GM18520 (cell line): ENCODE data around the gene CYP2W1.
"Not testable (repeated sequence)": the region's sequence is repeated elsewhere in the genome, so short reads cannot be mapped to it uniquely, and the experiment has no call there.

ENCODE experiments used
- ATAC-seq: cut with Tn5 transposase; IDR thresholded peaks from one replicate; pipeline ENCODE4 v1.9.1; 2021; ENCODE audit not compliant: unreplicated experiment

Gene CYP2W1

DNA sequence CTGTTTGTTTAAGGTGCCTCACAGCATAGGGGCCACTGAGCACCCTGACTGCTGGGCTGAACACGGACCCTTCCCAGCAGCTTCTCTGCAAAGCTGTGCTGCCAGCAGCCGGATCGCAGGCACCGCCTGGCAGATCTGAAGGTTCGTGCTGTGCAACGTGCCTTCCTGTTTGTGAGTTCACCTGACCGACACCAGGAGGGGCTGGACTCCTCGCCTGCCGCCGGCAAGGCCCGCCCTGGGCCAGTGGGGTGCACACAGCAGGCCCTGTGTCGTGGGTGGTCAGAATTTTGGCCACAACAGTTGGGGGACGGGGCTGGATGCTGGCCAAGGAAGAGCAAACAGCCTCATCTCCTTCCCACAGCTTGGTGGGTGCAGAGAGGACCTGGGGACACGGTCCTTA is 12.6 kb downstream of the CYP2W1 start:
- no peak for ATAC-seq

DNA sequence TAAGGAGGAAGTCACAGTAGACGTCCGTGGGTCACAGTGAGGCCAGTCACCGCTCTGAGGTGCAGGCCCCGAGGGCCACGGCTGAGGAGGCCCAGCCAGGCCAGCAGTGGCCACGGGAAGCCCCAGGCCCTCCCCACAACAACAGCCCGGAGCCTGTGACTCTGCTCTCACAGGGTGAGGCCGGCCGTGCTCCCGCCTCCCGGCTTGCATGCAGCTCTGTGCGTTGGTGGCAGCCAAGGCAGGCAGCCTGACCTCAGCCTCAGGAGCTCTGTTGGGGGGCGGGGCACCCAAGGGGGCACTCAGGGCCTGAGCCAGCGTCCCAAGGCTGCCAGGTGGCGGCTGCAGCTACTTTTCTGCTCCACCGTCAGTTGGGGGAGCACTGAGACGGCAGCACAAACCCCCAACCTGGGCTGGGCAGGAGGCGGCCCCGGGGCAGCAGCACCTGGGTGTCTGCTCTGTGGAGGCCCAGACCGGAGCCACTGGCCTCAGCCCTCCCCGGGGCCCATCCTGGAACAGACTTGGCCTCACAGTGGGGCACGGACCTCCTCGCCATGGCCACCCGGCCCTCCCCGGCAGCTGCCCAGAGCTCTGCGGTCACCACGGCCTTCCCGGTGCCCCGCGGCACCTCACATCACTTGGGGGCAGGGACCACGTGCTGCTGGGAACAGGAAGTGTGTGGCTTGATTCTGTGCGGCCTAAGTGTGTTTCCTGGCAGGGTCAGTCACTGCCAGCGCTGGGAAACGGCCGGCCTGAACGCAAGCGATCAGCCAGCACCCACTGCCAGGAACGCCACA is 13.3 kb downstream of the CYP2W1 start:
- no peak for ATAC-seq

DNA sequence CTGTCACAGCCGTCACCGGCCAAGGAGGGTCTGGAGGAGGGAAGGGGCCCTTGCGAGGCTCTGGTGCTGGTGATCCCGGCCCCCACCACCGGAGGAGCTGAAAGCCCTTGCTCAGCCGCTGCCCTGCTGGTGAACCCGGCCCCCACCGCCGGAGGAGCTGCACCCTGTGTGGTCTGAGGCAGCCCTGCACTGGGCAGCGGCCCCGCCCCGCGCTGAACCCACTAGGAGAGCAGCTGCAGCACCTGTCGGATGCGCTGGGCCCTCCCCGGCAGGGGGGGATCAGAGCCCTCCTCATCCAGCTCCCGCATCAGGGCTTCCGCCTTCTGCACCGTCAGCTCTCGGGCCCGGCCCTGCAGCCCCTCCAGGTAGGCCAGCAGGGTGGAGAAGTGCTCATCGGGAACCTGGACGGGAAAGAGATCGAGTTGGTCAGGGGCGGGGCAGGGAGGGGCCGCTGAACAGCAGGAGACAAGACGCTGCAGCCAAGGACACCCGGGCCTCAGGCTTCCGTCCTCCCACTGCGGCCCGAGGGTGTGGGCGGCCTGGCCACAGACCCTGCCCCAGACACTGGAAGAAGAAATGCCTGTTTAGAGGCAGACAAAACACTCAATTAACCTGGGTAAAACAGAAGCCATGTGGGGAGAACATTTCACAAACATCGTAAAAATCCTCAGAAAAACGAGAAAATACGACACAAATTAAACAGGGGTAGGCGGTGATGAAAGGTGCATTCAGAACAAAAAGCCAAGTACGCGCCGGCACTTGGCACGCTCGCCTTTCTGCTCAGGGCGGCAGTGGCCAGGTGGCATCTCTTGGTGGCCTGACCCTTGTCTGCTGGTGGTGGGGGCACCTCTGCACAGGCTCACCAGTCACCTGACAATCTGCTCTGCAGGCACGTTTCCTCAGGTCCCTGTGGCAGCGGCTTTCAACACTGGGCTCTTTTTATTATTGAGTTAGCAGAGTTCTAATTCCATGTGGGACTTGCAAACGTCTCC is 14.7 kb downstream of the CYP2W1 start:
- no peak for ATAC-seq

DNA sequence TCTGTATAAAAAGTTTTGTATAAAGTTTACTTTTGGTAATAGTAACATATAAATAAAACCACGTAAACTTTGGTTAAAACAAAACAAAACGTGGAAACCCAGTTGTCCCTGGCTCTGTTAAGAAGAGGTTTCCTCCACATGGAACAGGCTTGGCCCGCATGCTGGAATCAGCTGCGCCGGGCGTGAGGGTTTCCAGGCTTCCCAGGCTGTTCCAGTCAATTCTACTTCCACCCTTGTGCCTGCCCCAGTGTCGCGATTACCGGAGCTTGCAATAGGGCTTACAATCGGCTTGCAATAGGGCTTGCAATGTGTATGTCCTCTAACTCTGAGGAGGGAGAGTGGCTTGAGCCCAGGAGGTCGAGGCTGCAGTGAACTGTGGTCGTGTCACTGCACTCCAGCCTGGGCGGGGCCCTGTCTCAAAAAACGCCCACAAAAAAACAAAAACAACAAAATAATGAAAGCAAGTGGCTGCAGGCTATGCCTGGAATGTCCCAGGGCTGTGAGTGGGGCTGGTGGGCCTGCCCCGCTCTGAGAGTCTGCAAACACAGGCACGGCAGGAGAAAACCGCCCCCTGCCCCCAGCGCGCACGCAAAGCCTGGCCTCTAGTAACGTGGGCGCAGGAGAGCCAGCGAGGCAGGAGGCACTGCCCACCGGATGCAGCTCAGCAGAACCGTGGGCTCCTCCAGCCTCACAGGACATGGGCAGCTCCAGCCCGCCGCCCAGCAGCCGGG is 16.3 kb downstream of the CYP2W1 start:
- ATAC-seq = no peak

DNA sequence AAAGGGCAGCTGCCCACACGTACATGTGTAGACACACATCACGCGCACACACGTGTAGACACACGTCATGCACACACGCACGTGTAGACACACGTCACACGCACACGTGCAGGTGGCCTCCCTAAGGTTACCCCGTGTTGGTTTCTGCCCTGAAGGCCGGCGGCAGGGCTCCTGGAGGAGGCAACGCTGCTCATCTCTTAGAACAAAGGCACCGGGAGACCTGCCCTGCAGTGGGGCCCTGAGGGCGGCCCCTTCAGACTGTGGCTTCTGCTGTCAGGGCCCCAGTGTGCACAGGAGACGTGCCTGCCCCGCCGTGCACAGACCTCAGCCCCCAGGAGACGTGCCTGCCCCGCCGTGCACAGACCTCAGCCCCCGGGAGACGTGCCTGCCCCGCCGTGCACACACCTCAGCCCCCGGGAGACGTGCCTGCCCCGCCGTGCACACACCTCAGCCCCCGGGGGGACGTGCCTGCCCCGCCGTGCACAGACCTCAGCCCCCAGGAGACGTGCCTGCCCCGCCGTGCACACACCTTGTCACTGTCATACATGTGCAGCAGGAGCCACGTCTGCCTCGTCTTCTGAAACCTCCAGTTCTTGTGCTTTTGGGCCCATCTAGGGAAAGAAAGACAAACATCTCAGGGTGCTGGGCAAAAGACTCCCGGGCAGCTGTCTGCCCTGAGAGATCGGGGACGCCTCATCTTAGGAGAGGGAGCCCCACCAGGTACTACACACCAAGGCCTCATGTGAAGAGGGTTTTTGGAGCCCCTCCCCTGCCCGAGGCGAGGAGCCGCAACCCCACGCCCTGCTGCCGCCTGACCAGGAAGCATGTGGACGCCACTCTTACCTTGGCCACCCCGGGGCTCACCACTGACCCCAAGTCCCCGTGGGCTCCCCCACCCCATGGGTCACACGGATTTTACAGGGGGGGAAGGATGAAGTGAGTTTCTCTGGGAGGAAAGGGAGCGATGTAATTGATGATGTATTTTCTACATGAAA is 17.3 kb downstream of the CYP2W1 start:
- ATAC-seq = no peak

DNA sequence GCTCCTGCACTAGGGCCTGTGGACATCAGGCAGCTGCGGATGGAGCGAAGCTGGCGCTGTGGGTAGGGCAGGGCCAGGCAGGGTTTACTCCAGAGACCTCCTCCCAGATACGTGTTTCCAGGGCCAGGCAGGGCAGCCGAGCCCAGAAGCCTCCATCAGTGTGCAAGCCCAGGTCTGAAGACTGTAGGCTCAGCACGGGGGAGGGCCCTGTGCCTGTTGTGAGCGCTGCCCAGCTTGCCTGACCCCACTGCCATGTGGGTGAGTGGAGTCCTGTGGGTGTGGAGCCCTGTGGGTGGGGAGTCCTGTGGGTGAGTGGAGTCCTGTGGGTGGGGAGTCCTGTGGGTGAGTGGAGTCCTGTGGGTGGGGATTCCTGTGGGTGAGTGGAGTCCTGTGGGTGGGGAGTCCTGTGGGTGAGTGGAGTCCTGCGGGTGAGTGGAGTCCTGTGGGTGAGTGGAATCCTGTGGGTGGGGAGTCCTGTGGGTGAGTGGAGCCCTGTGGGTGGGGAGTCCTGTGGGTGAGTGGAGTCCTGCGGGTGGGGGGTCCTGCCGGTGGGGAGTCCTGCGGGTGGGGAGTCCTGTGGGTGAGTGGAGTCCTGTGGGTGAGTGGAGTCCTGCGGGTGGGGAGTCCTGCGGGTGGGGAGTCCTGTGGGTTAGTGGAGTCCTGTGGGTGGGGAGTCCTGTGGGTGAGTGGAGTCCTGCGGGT is 18.2 kb downstream of the CYP2W1 start:
- ATAC-seq = not testable (repeated sequence)

DNA sequence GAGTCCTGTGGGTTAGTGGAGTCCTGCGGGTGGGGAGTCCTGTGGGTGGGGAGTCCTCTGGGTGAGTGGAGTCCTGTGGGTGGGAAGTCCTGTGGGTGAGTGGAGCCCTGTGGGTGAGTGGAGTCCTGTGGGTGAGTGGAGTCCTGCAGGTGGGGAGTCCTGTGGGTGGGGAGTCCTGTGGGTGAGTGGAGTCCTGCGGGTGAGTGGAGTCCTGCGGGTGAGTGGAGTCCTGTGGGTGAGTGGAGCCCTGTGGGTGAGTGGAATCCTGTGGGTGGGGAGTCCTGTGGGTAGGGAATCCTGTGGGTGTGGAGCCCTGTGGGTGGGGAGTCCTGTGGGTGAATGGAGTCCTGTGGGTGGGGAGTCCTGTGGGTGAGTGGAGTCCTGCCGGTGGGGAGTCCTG is 19.0 kb downstream of the CYP2W1 start:
- ATAC-seq = not testable (repeated sequence)

DNA sequence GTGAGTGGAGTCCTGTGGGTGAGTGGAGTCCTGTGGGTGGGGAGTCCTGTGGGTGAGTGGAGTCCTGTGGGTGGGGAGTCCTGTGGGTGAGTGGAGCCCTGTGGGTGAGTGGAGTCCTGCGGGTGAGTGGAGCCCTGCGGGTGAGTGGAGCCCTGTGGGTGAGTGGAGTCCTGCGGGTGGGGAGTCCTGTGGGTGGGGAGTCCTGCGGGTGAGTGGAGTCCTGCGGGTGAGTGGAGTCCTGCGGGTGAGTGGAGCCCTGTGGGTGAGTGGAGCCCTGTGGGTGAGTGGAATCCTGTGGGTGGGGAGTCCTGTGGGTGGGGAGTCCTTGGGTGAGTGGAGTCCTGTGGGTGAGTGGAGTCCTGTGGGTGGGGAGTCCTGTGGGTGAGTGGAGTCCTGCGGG is 19.5 kb downstream of the CYP2W1 start:
- ATAC-seq = not testable (repeated sequence)

DNA sequence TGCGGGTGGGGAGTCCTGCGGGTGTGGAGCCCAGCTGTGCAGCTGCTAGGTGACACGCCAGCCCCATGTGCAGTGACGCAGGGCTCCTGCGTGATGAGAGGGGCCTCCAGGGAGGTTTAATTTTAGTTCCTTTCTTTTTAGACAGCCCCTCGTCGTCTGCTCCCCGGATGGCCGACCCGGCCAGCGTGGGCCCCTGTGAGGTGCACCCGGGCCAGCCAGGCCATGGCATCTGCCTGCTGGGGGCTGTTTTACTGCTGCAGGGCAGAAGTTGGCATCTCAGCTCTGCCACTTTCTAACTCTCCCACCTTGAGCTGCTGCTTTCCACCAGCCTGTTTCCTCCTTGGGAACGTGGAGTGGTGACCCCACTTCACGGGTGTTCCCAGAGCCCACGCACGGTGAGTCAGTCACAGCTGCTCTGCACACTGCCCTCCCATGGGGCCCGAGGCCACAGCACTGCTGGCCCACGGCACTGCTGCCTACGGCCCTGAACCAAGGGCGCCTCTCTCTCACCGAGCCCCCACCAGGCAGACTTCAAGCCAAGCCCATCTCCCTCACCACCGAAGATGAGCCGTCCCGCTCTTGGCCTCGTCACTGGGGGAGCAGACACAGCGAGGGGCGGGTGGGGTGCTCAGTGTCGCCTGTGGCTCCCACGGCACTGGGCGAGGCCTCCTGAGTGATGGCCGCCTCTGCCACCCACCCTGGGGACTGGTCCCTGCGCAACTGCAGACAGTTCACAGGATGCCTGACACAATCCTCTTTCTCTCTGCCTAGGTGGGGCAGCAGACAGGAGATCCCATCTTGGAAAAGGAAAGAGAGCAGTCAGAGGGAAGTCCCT is 21.3 kb downstream of the CYP2W1 start:
- ATAC-seq = no peak

DNA sequence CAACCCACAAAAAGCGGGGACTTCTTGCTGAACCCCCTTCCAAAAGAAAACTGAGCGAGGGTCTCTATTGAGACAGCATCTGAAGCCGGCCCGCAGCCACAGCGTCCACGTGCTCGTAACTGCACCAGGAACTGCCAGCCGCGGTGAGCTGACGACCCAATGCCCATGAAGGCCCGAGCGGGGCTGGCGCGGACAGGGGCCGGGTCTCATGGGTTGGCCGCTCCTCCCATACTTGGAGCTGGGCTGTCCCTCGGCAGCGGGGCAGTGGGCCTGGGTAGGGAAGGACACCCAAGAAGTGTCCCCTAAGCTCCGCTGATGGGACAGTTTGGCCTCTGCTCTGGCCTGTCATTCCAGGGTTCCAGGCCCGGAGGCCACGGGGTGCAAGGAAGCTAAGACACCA is 22.3 kb downstream of the CYP2W1 start:
- ATAC-seq = no peak

DNA sequence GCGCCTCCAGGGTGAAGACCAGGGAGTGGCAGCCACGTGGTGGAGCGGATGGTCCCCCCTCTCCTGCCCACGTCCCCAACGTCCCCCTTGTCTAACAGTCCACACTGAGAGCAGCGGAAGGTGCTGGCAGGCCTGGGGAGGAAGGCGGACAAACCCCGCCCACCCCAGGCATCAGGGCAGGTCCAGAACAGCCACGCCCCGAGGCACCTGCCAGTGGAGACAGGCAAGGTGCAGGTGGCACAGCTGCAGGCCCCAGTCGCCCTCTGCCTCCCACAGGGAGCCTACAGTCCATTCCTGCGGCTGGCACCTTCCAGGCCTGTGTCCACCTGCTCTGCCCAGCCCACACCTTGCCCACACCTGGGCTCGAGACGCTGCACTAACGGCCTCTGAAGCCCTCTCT is 24.9 kb downstream of the CYP2W1 start:
- ATAC-seq = no peak

DNA sequence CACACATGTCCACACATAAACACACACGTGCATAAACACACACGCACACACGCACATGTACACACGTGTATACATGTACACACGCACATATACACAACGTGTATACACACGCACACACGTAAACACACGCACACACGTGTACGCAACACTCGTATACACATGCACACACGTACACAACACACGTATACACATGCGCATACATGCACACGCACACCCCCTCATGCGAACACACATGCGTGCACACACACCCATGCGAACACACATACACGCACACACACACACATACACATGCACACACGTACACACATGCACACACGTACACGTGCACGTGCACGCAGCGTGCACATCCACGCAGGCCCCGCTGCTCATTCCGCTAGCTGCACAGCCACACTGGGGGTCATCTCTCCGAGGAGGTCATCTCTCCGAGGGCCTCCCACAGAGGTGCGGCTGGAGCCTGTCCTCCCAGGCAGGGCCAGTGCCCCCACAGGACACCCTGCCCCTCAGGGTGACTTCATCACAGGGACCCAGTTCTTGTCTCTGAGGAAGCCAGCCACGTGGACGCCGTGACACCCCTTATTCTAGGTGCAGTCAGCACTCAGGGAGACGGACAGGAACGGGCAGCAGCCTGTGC is 25.9 kb downstream of the CYP2W1 start:
- no peak for ATAC-seq

DNA sequence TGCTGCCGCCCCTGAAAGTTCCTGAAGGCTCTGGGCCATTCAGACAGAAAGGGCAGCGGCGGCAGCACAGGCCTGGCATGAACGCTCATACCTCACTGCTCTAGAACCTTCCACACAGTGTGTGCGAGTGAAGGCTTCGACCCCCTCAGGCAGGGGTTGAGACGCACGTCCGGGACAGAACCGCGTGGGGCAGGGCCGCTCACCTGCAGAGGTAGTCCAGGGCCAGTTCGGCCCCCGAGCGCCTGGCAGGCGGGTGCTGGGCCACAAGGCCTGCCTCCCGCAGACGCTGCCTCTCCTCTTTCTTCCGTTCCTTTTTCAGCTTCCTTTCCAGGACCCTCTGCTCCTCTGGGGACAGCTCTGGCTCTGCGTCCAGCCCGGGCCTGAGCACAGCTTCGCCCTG is 26.8 kb downstream of the CYP2W1 start:
- no peak for ATAC-seq

DNA sequence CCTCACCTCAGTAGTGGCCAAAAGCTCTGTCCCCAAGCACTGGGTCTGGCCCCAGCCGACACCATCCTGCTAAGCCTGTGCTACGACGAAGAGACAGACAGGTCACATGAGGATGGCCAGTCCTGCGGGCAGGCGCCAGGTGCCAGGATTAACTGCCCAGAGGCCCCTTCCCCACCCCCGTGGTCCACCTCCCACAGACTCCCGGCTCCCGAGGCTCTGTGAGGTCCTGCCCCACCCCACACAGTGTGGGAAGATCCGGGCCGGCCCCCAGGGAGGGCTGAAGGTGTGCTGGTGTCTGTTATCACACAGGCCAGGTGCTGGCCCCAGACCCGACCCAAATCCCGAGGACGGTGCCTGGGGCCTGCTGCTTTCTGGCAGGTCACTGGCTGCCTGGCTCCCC is 27.2 kb downstream of the CYP2W1 start:
- no peak for ATAC-seq

DNA sequence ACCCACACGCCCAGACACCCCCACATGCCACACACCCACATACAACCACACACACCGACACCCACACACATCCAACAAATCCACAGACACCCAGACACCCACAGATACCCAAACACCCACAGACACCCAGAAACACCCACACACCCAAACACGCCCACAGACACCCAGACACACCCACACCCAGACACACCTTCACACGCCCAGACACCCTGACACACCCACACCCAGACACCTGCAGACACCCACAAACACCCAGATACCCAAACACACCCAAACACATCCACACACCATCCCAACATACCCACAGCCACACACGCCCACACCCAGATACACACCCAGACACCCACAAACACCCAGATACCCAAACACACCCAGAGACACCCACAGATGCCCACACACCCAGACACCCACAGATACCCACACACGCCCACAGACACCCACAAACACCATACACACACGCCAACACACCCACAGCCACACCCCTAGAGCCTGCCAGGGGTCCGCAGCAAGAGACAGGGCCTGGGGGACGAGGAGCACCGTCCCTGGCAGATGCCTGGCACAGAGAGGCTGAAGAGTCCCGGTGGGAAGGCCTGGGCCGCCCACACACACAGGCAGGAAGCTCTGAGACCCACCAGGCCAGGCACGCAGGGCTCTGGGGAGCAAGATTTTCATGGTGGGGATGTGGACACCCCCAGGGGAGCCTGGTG is 28.5 kb downstream of the CYP2W1 start:
- ATAC-seq = no peak

DNA sequence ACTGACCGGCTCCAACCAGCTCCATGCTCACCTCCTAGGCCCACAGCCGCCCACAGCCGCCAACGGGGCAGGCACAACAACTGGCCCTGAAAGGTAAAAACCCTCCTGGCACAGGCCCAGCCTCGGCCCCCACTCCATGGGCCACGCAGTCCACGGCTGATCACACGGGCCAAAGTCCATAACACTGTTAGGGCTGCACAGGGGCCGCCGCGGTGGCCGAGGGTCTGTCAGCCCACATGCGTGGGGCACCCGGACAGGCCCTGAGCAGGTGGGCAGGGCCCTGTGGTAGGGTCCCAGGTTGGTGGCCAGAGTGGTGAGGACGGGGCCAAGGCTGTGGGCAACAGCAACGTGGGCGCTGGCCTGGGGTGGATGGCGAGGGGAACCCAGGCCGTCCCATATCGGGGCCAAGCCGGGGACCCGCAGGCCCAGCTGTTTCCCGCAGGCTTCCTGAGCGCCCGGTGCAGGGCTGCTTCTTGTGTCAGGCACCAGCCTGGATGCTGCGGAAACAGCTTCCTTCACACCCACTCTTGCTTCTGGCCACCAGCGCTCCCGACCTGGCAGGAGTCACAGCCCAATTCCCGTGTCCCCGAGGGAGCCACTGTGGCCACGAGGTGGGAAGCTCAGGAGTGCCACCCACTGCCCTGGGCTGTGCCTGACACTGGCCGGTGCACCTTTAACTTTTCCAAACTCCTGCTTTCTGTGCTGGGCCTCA is 29.2 kb downstream of the CYP2W1 start:
- no peak for ATAC-seq

DNA sequence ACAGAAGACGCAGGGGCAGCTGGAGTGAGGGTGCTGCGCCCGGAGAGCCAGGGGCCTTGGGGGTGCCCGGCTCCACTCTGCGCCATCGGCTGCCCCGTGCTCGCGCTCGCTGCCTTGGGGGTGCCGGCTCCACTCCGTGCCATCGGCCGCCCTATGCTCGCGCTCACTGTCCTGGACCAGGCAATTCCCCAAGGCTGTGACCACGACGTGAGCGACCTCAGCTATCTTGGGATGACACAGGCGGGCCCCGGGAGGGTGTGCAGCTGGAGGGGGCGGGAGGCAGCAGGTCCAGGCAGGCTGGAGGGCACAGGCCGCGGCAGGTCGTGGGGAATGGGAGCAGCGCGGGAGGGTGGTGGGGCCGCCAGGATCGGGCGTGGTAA is 29.7 kb downstream of the CYP2W1 start:
- ATAC-seq = no peak
